Left ventricle myocardium inferior (tissue), 1 donor: Measurements from ENCODE around the gene MRPL44. TPM values are rescaled to one million over a fixed set of nuclear protein-coding genes. Genes with fewer than 3 reads are reported as not detected.
A peak's percentile ranks its signal among the peaks of the same experiment; 100 is the strongest.

Source experiments
- DNase-seq: peaks from one replicate; pipeline ENCODE4 v3.0.0-alpha.2; 2020
- H3K27ac ChIP-seq: fragments of 200-600 bp; replicated peaks from 2 replicates; pipeline ENCODE4 v1.8.0; 2021
- H3K27me3 ChIP-seq: fragments of 200-600 bp; 2 replicates; pipeline ENCODE4 v1.8.0; 2021; ENCODE audit warnings: low read depth
- H3K36me3 ChIP-seq: fragments of 200-600 bp; 2 replicates; pipeline ENCODE4 v1.8.0; 2021
- H3K4me1 ChIP-seq: fragments of 200-600 bp; 2 replicates; pipeline ENCODE4 v1.8.0; 2021
- H3K4me3 ChIP-seq: fragments of 200-600 bp; 2 replicates; pipeline ENCODE4 v1.8.0; 2021; ENCODE audit warnings: mild to moderate bottlenecking, moderate library complexity
- H3K9me3 ChIP-seq: fragments of 200-600 bp; replicated peaks from 2 replicates; pipeline ENCODE4 v1.8.0; 2021
- CTCF ChIP-seq: fragments of 200-600 bp; IDR thresholded peaks from 2 replicates; pipeline ENCODE4 v1.8.0; 2021; ENCODE audit warnings: antibody characterized with exemption, mild to moderate bottlenecking, borderline replicate concordance
- intact Hi-C: fragments of 100-400 bp; cut with micrococcal nuclease; formaldehyde crosslinking; loops from one replicate; pipeline ENCODE4 v1.11.0; 2022
- long read RNA-seq: library from polyadenylated mRNA; unstranded; transcript quantifications from one replicate; pipeline ENCODE4 v2.0.0, GENCODE V29; 2021
- total RNA-seq: library from RNA; stranded (reverse); fragmentation: NEBNext Ultra II Directional; extraction: Animal tissue kit (Norgen Biotek cat#: 25700); gene quantifications from one replicate; pipeline ENCODE4 v1.2.1, GENCODE V29; 2021
- donor health status: DM: no; HTN: yes; CAD: no; lungs with severe emphysema.

The MRPL44 gene
- 39.9 TPM for total RNA-seq
- long read RNA-seq, transcript MRPL44-201 (4 exons, 1,748 nt), result major isoform, 70 of 72 reads
- long read RNA-seq, partial matches to known transcripts, result 2 of 72 reads
- long read RNA-seq, other reads (novel, unspliced or antisense), result 0 of 72 reads

GRCh38 chr2:223957092-223957851 lies at the start of gene MRPL44:
TSS of gene MRPL44 (plus strand) at chr2:223957463. CDS start at chr2:223957473, 10 bp downstream.
- Histone ChIP-seq H3K4me1 (peaks cover 57% of the 10 kb centered on the region), H3K27me3 (no peaks in the 10 kb centered on the region), H3K4me3 (peak within 1 kb of the TSS; percentile 94), H3K27ac (peak within 1 kb of the TSS; percentile 89), H3K36me3 (peaks cover 7% of the 10 kb centered on the region), H3K9me3 (no peaks in the 10 kb centered on the region)
- DNase-seq, result peak; percentile 97
- peak; percentile 16 for TF ChIP-seq CTCF
- intact Hi-C loops, result no loop called here

- no peak for DNase-seq
- TF ChIP-seq CTCF, result no peak
- Histone ChIP-seq H3K36me3 (peaks cover 15% of the 10 kb centered on the region), H3K4me1 (peaks cover 28% of the 10 kb centered on the region), H3K9me3 (no peaks in the 10 kb centered on the region), H3K27me3 (no peaks in the 10 kb centered on the region), H3K27ac (no peak overlapping the region), H3K4me3 (no peak overlapping the region)
- intact Hi-C loops, result no loop called here
Measured at GRCh38 chr2:223908304-223908998, 48.8 kb upstream of the MRPL44 start.

- intact Hi-C loops, result no loop called here
- Histone ChIP-seq H3K27ac (no peak overlapping the region), H3K36me3 (peaks cover 8% of the 10 kb centered on the region), H3K4me3 (no peak overlapping the region), H3K4me1 (peaks cover 31% of the 10 kb centered on the region), H3K9me3 (no peaks in the 10 kb centered on the region), H3K27me3 (no peaks in the 10 kb centered on the region)
- no peak for TF ChIP-seq CTCF
- no peak for DNase-seq
Measured at GRCh38 chr2:223909001-223909741, 48.1 kb upstream of the MRPL44 start.

GRCh38 chr2:223914324-223914723 lies 42.9 kb upstream of the MRPL44 start:
- Histone ChIP-seq H3K4me3 (no peak overlapping the region), H3K27ac (no peak overlapping the region), H3K27me3 (no peaks in the 10 kb centered on the region), H3K9me3 (no peaks in the 10 kb centered on the region), H3K36me3 (peaks cover 20% of the 10 kb centered on the region), H3K4me1 (peaks cover 41% of the 10 kb centered on the region)
- intact Hi-C loops, result no loop called here
- DNase-seq, result no peak
- no peak for TF ChIP-seq CTCF

- H3K4me1 ChIP-seq, result peaks cover 41% of the 10 kb centered on the region
- no peak overlapping the region for H3K27ac ChIP-seq
- no peaks in the 10 kb centered on the region for H3K9me3 ChIP-seq
- intact Hi-C loops, result no loop called here
- no peak for TF ChIP-seq CTCF
- H3K27me3 ChIP-seq, result no peaks in the 10 kb centered on the region
- DNase-seq, result no peak
- no peak overlapping the region for H3K4me3 ChIP-seq
- peaks cover 20% of the 10 kb centered on the region for H3K36me3 ChIP-seq
Measured at GRCh38 chr2:223915071-223915470, 42.2 kb upstream of the MRPL44 start.
